ENCODE data around the gene EFTUD2. TPM values are rescaled to one million over a fixed set of nuclear protein-coding genes. Genes with fewer than 3 reads are reported as not detected.

EFTUD2 gene
- total RNA-seq, 1 donor from 2014 or later = 78.1 TPM

GRCh38 chr17:44905006-44906000 lies 6.1 kb upstream of the EFTUD2 start:
- DNase-seq (ENCODE audit: low read depth) = no peak
- no peak overlapping the region for H3K4me3 ChIP-seq (ENCODE audit: low read depth, low read length)
- TF ChIP-seq CTCF (conservative IDR thresholded peaks at IDR 0.05; ENCODE audit: low read depth, low read length) = no peak

GRCh38 chr17:44904001-44904984 lies 5.0 kb upstream of the EFTUD2 start:
- no peak overlapping the region for H3K4me3 ChIP-seq (ENCODE audit: low read depth, low read length)
- DNase-seq (ENCODE audit: low read depth) = no peak
- no peak for TF ChIP-seq CTCF (conservative IDR thresholded peaks at IDR 0.05; ENCODE audit: low read depth, low read length)

GRCh38 chr17:44903012-44903685 lies 3.9 kb upstream of the EFTUD2 start:
- no peak overlapping the region for H3K4me3 ChIP-seq (ENCODE audit: low read depth, low read length)
- TF ChIP-seq CTCF (conservative IDR thresholded peaks at IDR 0.05; ENCODE audit: low read depth, low read length) = no peak
- no peak for DNase-seq (ENCODE audit: low read depth)

GRCh38 chr17:44902135-44902760 lies 3.0 kb upstream of the EFTUD2 start:
- no peak for TF ChIP-seq CTCF (conservative IDR thresholded peaks at IDR 0.05; ENCODE audit: low read depth, low read length)
- H3K4me3 ChIP-seq (ENCODE audit: low read depth, low read length) = no peak overlapping the region
- no peak for DNase-seq (ENCODE audit: low read depth)

- peak; percentile 47 for TF ChIP-seq CTCF (conservative IDR thresholded peaks at IDR 0.05; ENCODE audit: low read depth, low read length)
- H3K4me3 ChIP-seq (ENCODE audit: low read depth, low read length) = no peak overlapping the region
- no peak for DNase-seq (ENCODE audit: low read depth)
Observed at GRCh38 chr17:44901411-44901921, 2.2 kb upstream of the EFTUD2 start.

- no peak for TF ChIP-seq CTCF (conservative IDR thresholded peaks at IDR 0.05; ENCODE audit: low read depth, low read length)
- peak; percentile 52 for DNase-seq (ENCODE audit: low read depth)
Observed at GRCh38 chr17:44900894-44901293, 1.6 kb upstream of the EFTUD2 start.

More at GRCh38 chr17:44900894-44901293, 1.6 kb upstream of the EFTUD2 start:
- no peak overlapping the region for H3K4me3 ChIP-seq (ENCODE audit: low read depth, low read length)
